Gastrocnemius medialis (tissue), 4 donors: ENCODE data around the gene CENPP.

ENCODE experiments used
- CTCF ChIP-seq, 5 experiments: fragments of 450-650 bp in 3 of 5; fragments of 200-600 bp in 2 of 5; sonication (generic) in 2 of 5; IDR thresholded peaks in 4 of 5; conservative IDR thresholded peaks in 1 of 5; 1 replicate in 4 of 5; 2 replicates in 1 of 5; pipeline ENCODE4 v1.5.1; 2016 to 2019; ENCODE audit warnings: antibody characterized with exemption in 5 of 5, mild to moderate bottlenecking in 3 of 5, moderate library complexity in 3 of 5
- POLR2A ChIP-seq, 2 donors: fragments of 450-650 bp; IDR thresholded peaks; one replicate each; pipeline ENCODE4 v1.6.1; 2017; ENCODE audit warnings: antibody characterized with exemption in 2 of 2, mild to moderate bottlenecking in 2 of 2, moderate library complexity in 2 of 2

- TF ChIP-seq CTCF (IDR thresholded peaks at IDR 0.05 in 4 of 5, conservative IDR thresholded peaks at IDR 0.05 in 1 of 5) (no peak), POLR2A (IDR thresholded peaks at IDR 0.05) (no peak)
These were observed 60.2 kb downstream of the CENPP start for GRCh38 chr9:92385953-92386352.
